K562 (cell line): ENCODE results near the gene CD9. TPM values are rescaled to one million over a fixed set of nuclear protein-coding genes. Genes with fewer than 3 reads are reported as not detected.

Source experiments
- BCOR ChIP-seq: fragments of 450-650 bp; IDR thresholded peaks from 2 replicates; pipeline ENCODE4 v1.6.1; 2016
- CHCHD3 ChIP-seq: fragments of 250-450 bp; sonication (Bioruptor Pico); IDR thresholded peaks from 2 replicates; pipeline ENCODE4 v2.1.2; 2022; ENCODE audit warnings: mild to moderate bottlenecking
- CREM ChIP-seq: IDR thresholded peaks from 2 replicates; pipeline ENCODE4 v1.6.1; 2014; ENCODE audit warnings: antibody characterized with exemption, low read depth
- DPF2 ChIP-seq: fragments of 450-650 bp; IDR thresholded peaks from 2 replicates; pipeline ENCODE4 v1.6.1; 2016
- ERF ChIP-seq: fragments of 450-650 bp; formaldehyde crosslinking; IDR thresholded peaks from 2 replicates; pipeline ENCODE4 v1.4.0; 2020; ENCODE audit warnings: mild to moderate bottlenecking, mixed read lengths
- FOXP1 ChIP-seq: sonication (generic); formaldehyde crosslinking; IDR thresholded peaks from 2 replicates; pipeline ENCODE4 v1.8.0; 2022; ENCODE audit warnings: mild to moderate bottlenecking, missing genetic modification reagents
- KDM1A ChIP-seq, 2 experiments: fragments of 450-650 bp; IDR thresholded peaks; 2 replicates each; pipeline ENCODE4 v1.6.1; 2016; ENCODE audit warnings: mild to moderate bottlenecking in 2 of 2
- MEF2A ChIP-seq: IDR thresholded peaks from 2 replicates; pipeline ENCODE4 v1.6.1; 2011; ENCODE audit warnings: low read depth, mild to moderate bottlenecking, low read length, moderate library complexity; ENCODE audit not compliant: control insufficient read depth
- MEF2D ChIP-seq: conservative IDR thresholded peaks from 2 replicates; pipeline ENCODE4 v1.6.1; 2016; ENCODE audit warnings: low read depth, missing genetic modification characterization, missing compliant biosample characterization
- MTA2 ChIP-seq: fragments of 450-650 bp; IDR thresholded peaks from 2 replicates; pipeline ENCODE4 v1.6.1; 2016; ENCODE audit warnings: low read depth
- MYNN ChIP-seq, 2 experiments: sonication (generic); formaldehyde crosslinking in 1 of 2; IDR thresholded peaks; 2 replicates each; pipeline versions ENCODE4 v1.5.0 to v1.6.1; 2016 to 2020; ENCODE audit warnings: antibody characterized with exemption in 1 of 2, missing genetic modification reagents in 1 of 2
- NFRKB ChIP-seq: fragments of 450-650 bp; IDR thresholded peaks from 2 replicates; pipeline ENCODE4 v1.6.1; 2016; ENCODE audit warnings: low read depth
- PHF21A ChIP-seq: fragments of 450-650 bp; IDR thresholded peaks from 2 replicates; pipeline ENCODE4 v1.6.1; 2017; ENCODE audit warnings: low read depth, borderline replicate concordance
- SLC30A9 ChIP-seq: fragments of 250-450 bp; sonication (Bioruptor Pico); IDR thresholded peaks from 2 replicates; pipeline ENCODE4 v1.8.0; 2022; ENCODE audit warnings: mild to moderate bottlenecking, moderate library complexity
- TAF9B ChIP-seq: fragments of 450-650 bp; IDR thresholded peaks from 2 replicates; pipeline ENCODE4 v1.6.1; 2018; ENCODE audit warnings: mild to moderate bottlenecking; ENCODE audit not compliant: partially characterized antibody
- ZNF408 ChIP-seq: fragments of 250-450 bp; sonication (Bioruptor Pico); IDR thresholded peaks from 2 replicates; pipeline ENCODE4 v1.4.0; 2020; ENCODE audit warnings: low read depth, mild to moderate bottlenecking, moderate library complexity
- polyA plus RNA-seq, 8 experiments: library from polyadenylated mRNA; depleted of rRNA in 4 of 8; stranded (reverse) in 5 of 8; unstranded in 3 of 8; fragments of >200 nt; fragmentation: Nextera tagmentation in 2 of 8; fragmentation: Illumina TruSeq in 1 of 8; extraction: Ambion mirVana in 2 of 8; extraction: Trizol in 1 of 8; gene quantifications; 2 replicates each; pipeline versions ENCODE4 v1.2.1 to v1.2.3, GENCODE V29; 2011 to 2014; ENCODE audit warnings: inconsistent platforms in 1 of 8, missing spikeins in 1 of 8
- total RNA-seq, 7 experiments: library from RNA; depleted of rRNA in 6 of 7; stranded (reverse); fragments of >200 nt in 6 of 7; fragmentation: Illumina TruSeq in 2 of 7; extraction: Trizol in 2 of 7; gene quantifications; 2 replicates each; pipeline versions ENCODE4 v1.2.1 to v1.2.3, GENCODE V29; 2011 to 2021; ENCODE audit warnings: low replicate concordance in 1 of 7
- TF ChIP-seq, protein P1 (sequence below): sonication (generic); formaldehyde crosslinking; IDR thresholded peaks from 2 replicates; pipeline ENCODE4 v1.9.0; 2022; ENCODE audit warnings: mild to moderate bottlenecking, missing genetic modification reagents
- TF ChIP-seq, protein P2 (sequence below): sonication (generic); formaldehyde crosslinking; IDR thresholded peaks from 2 replicates; pipeline ENCODE4 v1.8.0; 2023; ENCODE audit warnings: mild to moderate bottlenecking, missing genetic modification reagents
- TF ChIP-seq, protein P3 (sequence below): fragments of 450-650 bp; IDR thresholded peaks from 2 replicates; pipeline ENCODE4 v1.7.1; 2018; ENCODE audit warnings: mild to moderate bottlenecking, low read depth; ENCODE audit not compliant: partially characterized antibody
- TF ChIP-seq, protein P4 (sequence below): fragments of 250-450 bp; sonication (Bioruptor Pico); IDR thresholded peaks from 2 replicates; pipeline ENCODE4 v1.4.0; 2020; ENCODE audit warnings: mild to moderate bottlenecking

CD9 gene
- total and polyA plus RNA-seq, 9 of the 15 experiments (the other 6 are each of a cell fraction or from before 2014, with no cell fraction given), result 0.43 to 5.6 (median 0.62) TPM

DNA sequence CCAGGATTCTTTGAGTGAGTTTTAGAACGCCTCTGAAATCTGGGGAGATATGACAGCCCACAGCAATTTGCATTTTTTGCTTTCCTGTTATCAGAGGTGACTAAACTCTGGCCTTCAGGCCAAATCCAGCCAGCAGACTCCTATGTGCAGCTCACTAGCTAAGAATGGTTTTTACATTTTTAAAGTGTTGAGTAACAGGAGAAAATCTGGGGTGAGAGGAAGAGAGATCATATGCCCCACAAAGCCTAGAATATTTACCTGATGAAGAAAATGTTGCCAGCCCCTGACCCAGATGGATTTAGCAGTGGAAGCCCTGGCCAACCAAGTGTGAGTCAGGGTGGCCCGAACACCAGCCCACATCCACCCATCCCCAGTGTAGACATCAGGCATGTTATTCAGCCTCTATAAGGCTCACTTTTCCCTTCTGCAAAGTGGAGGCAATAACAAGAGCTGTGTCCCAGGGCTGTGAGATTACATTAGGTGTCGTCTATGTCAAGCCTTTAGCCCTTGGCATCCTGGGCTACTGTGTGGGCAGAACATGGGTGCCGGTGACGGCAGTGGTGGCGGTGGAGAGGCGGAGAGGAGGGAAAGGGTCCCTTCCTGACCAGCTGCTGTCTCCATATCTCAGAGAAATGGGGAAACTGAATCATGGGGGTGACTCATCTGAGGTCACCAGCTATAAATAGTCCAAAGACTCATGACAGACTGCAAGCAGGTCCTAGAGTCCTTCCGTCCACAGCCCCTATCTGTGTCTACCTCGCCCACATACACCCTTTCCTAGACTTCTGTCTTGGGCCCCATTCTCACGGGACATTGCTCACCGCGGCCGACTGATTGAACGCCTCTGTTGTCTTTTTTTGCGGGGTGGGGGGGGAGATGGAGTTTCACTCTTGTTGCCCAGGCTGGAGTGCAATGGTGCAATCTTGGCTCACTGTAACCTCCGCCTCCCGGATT lies 32.6 kb upstream of the CD9 start (continued):
- TF ChIP-seq ZNF408 (no peak), KDM1A (IDR thresholded peaks at IDR 0.05) (peak in 1 of 2 experiments; percentile 12; a peak in 1 of 4 replicates), DPF2 (peak; percentile 92), ERF (CRISPR knock-in tag) (0 out of 2 replicates have a peak, but pooled peaks have one; percentile 24), NFRKB (peak; percentile 60), PHF21A (peak; percentile 54; the same call in 1 of the 2 replicates), TAF9B (peak; percentile 75), MTA2 (no peak), MEF2A (peak; percentile 99), FOXP1 (CRISPR knock-in tag) (no peak), SLC30A9 (CRISPR knock-in tag) (no peak), MYNN (IDR thresholded peaks at IDR 0.05) (peak; percentile 73; the same call in 1 of the 2 replicates), MYNN (CRISPR knock-in tag; IDR thresholded peaks at IDR 0.05) (no peak), CREM (peak; percentile 79), BCOR (0 out of 2 replicates have a peak, but pooled peaks have one; percentile 18), CHCHD3 (CRISPR knock-in tag) (no peak), MEF2D (tag) (peak; percentile 100)
- TF ChIP-seq, protein P1, sequence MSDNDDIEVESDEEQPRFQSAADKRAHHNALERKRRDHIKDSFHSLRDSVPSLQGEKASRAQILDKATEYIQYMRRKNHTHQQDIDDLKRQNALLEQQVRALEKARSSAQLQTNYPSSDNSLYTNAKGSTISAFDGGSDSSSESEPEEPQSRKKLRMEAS (CRISPR knock-in tag), result no peak
- TF ChIP-seq, protein P2, sequence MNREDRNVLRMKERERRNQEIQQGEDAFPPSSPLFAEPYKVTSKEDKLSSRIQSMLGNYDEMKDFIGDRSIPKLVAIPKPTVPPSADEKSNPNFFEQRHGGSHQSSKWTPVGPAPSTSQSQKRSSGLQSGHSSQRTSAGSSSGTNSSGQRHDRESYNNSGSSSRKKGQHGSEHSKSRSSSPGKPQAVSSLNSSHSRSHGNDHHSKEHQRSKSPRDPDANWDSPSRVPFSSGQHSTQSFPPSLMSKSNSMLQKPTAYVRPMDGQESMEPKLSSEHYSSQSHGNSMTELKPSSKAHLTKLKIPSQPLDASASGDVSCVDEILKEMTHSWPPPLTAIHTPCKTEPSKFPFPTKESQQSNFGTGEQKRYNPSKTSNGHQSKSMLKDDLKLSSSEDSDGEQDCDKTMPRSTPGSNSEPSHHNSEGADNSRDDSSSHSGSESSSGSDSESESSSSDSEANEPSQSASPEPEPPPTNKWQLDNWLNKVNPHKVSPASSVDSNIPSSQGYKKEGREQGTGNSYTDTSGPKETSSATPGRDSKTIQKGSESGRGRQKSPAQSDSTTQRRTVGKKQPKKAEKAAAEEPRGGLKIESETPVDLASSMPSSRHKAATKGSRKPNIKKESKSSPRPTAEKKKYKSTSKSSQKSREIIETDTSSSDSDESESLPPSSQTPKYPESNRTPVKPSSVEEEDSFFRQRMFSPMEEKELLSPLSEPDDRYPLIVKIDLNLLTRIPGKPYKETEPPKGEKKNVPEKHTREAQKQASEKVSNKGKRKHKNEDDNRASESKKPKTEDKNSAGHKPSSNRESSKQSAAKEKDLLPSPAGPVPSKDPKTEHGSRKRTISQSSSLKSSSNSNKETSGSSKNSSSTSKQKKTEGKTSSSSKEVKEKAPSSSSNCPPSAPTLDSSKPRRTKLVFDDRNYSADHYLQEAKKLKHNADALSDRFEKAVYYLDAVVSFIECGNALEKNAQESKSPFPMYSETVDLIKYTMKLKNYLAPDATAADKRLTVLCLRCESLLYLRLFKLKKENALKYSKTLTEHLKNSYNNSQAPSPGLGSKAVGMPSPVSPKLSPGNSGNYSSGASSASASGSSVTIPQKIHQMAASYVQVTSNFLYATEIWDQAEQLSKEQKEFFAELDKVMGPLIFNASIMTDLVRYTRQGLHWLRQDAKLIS (CRISPR knock-in tag), result no peak
- TF ChIP-seq, protein P3, sequence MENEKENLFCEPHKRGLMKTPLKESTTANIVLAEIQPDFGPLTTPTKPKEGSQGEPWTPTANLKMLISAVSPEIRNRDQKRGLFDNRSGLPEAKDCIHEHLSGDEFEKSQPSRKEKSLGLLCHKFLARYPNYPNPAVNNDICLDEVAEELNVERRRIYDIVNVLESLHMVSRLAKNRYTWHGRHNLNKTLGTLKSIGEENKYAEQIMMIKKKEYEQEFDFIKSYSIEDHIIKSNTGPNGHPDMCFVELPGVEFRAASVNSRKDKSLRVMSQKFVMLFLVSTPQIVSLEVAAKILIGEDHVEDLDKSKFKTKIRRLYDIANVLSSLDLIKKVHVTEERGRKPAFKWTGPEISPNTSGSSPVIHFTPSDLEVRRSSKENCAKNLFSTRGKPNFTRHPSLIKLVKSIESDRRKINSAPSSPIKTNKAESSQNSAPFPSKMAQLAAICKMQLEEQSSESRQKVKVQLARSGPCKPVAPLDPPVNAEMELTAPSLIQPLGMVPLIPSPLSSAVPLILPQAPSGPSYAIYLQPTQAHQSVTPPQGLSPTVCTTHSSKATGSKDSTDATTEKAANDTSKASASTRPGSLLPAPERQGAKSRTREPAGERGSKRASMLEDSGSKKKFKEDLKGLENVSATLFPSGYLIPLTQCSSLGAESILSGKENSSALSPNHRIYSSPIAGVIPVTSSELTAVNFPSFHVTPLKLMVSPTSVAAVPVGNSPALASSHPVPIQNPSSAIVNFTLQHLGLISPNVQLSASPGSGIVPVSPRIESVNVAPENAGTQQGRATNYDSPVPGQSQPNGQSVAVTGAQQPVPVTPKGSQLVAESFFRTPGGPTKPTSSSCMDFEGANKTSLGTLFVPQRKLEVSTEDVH, result no peak
- TF ChIP-seq, protein P4, sequence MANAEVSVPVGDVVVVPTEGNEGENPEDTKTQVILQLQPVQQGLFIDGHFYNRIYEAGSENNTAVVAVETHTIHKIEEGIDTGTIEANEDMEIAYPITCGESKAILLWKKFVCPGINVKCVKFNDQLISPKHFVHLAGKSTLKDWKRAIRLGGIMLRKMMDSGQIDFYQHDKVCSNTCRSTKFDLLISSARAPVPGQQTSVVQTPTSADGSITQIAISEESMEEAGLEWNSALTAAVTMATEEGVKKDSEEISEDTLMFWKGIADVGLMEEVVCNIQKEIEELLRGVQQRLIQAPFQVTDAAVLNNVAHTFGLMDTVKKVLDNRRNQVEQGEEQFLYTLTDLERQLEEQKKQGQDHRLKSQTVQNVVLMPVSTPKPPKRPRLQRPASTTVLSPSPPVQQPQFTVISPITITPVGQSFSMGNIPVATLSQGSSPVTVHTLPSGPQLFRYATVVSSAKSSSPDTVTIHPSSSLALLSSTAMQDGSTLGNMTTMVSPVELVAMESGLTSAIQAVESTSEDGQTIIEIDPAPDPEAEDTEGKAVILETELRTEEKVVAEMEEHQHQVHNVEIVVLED, result no peak
